ENCODE data around the gene GAS2L1.
A peak's percentile ranks its signal among the peaks of the same experiment; 100 is the strongest.

The GAS2L1 gene

DNA sequence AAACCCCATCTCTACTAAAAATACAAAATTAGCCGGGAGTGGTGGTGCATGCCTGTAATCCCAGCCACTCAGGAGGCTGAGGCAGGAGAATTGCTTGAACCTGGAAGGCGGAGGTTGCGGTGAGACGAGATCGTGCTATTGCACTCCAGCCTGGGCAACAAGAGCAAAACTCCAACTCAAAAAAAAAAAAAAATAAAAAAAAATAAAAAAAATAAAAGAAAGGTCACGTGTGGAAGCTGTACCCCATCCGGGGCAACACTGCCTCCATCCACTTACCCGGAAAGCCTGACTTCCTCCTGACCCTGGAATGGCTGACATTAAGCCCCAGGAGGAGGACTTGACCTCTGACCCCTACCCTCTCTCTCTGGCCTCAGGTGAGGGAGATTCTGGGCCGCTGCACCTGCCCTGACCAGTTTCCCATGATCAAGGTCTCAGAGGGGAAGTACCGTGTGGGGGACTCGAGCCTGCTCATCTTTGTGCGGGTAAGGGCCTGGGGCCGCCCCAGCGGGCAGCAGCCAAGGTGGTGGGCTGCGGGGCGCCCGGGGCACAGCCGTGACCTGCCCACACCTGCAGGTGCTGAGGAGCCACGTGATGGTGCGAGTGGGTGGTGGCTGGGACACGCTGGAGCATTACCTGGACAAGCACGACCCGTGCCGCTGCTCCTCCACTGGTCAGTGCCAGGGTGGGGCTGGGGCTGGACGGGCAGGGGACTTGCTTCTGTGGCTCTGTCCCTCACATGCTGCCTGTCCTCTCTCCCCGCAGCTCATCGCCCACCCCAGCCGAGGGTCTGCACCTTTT, 3.8 kb downstream of the GAS2L1 start:
- no peak for DNase-seq (ENCODE audit: low read depth)

DNA sequence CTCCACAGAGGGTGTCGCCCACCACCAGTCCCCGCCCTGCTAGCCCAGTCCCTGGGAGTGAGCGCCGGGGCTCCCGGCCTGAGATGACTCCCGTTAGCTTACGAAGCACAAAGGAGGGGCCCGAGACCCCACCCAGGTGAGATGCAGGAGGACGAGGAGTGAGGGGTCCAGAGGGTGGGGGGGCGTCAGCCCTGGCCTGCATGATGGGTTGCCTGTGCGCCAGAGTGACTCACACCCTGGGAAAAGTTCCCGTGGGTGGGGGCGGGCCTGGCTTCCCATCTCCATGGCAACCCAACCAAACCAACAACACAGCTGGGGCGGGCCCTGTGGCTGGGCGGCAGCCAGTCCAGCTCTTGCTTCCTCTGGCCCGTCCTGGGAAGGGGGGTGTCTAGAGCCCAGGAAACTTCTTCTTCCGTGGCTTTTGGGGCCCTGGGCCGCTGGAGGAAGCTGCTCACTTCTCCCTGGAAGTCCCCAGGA, 4.5 kb downstream of the GAS2L1 start:
- DNase-seq (ENCODE audit: low read depth): peak; percentile 69

DNA sequence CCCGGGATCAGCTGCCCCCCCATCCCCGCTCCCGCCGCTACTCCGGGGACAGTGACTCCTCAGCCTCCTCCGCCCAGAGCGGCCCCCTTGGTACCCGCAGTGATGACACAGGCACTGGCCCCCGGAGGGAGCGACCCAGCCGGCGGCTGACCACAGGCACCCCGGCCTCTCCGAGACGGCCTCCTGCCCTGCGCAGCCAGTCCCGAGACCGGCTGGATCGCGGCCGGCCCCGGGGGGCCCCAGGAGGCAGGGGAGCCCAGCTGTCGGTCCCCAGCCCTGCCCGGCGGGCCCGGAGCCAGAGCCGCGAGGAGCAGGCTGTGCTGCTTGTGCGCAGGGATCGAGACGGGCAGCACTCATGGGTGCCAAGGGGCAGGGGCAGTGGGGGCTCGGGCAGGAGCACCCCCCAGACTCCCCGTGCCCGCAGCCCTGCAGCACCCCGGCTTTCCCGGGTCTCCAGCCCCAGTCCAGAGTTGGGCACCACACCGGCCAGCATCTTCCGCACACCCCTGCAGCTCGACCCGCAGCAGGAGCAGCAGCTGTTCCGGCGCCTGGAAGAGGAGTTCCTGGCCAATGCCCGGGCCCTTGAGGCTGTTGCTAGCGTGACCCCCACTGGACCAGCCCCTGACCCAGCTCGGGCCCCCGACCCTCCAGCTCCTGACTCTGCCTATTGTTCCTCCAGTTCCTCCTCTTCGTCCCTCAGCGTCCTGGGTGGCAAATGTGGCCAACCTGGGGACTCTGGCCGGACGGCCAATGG, 5.2 kb downstream of the GAS2L1 start:
- no peak for DNase-seq (ENCODE audit: low read depth)

DNA sequence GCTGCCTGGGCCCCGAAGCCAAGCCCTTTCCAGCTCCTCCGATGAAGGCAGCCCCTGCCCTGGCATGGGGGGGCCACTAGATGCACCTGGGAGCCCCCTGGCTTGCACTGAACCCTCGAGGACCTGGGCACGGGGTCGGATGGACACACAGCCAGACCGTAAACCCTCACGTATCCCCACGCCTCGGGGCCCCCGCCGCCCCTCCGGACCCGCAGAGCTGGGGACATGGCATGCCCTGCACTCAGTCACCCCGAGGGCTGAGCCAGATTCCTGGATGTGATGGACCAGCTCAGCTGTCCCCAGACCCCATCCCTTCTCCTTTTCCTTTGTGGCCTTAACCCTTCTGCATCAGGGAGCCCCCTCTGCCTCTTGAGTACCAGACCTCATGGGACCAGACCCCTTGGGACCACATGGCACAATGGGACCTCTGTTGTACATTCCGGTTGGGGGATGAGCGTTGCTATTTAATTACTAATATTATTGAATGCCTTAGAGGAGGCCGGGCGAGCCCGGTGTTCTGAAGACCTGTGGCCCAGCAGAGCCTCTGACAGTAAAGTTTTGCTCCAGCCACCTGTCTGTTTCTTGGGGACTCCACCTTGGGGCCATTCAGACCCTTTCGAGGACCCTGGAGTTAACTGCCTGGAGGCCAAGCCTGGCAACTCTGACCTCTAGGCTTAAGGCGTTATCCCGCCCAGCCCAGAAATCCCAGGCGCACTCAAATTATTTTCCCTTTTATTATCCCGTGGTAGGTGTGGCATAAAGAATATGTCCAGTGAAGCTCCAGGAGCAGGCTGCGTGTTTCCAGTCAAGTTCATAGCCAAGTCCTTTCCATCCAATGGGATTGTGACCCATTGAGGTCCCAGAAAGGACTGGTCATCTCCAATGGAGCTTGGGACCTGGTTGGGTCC, 6.0 kb downstream of the GAS2L1 start:
- DNase-seq (ENCODE audit: low read depth): no peak

DNA sequence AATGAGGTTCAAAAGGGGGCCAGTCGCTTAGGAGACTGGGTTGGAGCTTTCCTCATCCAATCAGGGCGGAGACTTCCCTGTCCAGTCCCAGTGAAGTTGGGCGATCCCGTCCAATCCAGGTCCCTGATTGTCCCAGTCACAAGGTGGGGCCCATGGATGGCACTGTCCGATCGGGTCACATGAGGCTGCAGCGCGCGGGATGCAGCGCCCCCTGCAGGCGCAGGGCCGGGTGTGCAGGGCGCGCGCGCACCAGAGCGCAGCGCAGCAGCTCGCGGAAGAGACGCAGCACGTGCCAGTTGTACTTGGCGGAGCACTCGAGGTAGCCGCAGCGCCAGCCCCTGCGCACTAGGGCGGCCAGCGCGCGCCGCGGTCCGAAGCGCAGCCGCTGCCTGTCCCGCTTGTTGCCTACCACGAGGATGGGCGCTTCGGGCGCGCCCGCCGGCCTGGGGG, 6.7 kb downstream of the GAS2L1 start:
- DNase-seq (ENCODE audit: low read depth): peak; percentile 55

DNA sequence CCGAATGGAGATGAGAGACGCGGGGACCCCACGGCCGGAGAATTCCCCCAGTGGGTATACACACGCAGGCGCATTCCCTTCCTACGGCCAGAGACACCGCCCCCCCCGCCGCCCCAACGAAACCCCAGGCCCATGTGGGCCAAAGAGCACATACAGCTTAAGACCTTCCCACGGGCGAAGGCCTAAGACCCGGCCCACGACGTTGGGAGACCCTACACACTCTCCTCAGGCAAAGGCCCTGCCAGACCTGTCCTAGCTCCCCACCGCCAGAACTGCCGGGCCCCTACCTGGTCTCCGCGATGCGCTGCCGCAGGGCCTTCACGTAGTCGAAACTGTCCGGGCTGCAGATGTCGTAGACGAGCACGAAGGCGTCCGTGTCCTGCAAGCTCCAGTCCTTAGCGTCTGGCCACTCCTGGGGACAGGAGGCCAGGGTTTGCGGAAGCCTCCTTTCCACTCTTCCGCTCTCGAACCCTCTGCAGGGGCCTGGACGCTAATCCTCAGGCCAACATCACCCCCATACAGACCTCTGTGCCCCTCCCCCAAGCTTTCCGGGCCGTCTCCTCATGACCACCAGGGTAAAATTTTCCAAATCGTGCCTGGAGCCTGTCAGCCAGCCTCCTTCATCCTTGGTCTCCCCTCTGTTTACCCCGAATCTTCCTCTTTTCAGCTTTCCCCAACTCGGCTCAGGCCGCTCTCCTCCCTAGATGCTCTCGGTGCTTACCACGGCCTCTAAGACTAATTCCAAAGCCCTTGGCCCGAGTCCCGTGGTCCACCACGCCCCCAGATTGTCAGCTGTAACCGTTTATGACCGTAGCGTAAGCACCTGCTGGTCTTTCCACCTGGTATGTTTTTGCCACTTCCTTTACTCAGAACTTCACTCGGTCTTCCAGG, 7.4 kb downstream of the GAS2L1 start:
- no peak for DNase-seq (ENCODE audit: low read depth)

DNA sequence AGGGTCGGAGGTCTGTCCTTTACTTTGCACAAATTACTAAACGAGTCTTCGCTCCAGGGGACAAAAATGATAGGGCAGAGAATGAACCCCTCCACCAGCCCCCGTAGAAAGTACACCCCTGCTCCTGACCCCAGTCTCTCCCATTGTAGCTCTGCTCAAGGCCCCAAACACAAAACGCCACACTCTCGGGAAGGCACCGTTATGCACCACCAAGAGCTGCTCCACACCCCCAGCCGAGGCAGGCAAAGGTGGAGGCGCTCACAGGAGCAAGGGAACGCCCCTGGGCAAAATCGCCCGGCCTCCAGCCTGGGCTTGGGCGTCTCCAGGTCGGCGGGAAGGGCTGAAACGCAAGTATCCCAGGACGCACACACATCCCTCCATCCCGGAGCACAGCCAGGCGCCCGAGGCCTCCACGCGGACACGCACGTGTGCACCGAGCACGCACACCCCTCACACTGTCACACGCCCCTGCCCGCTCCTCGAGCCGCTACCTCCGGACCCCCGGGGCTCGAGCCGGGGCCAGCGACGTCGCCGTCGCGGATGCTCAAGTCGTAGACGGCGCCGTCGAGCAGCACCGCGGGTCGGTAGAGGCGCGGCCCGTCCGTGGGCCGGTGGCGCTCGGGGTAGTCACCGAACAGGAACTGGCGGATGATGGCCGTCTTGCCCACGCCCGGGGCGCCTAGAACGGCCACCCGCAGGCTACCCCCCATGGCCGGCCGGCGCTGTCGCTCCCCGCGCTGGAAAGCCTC, 8.3 kb downstream of the GAS2L1 start:
- no peak for DNase-seq (ENCODE audit: low read depth)

DNA sequence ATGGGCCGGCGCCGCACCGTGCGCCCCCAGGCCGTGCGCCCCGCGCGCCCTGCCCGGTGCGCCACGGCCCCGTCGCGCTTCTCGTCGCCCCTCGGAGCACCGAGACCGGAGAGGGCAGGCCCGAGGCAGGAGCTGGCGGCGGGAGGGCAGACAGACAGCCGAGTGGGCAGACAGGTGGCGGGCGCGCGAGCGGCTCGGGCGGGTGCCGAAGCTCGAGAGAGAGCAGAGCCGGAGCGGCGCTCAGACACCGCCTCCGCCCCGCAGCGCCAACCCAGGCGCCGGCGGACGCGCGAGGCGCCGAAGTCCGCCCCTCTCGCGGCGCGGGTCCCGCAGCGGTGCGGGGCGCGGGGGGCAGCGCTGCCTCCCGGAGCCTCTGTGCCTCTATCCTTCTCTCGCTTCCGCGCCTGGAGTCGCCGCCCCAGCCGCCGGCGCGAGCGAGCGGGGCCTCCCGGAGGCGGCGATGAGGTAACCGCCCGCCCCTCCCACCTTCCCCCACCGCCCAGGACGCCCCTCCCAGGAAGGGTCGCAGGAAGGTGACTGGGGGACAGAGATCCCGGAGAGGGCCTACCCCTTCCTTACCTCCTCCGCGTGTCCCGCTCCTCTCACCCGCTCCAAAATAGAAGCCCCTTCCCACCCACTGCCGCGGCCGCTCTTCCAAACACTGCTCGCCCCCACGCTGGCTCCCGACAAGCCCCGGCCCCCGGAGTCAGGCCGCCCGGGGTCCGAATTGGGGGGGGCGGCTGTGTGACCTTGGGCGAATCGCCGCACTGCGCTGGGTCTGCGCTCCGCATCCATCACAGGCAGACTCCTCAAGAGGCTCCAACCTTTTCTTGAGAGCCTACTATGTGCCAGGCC, 9.1 kb downstream of the GAS2L1 start, which contains the start of gene RASL10A:
TSS of gene RASL10A (minus strand) at position 412 of the 855 bp plus-strand sequence. CDS start 451 bp downstream, outside the sequence.
- DNase-seq (ENCODE audit: low read depth): no peak

DNA sequence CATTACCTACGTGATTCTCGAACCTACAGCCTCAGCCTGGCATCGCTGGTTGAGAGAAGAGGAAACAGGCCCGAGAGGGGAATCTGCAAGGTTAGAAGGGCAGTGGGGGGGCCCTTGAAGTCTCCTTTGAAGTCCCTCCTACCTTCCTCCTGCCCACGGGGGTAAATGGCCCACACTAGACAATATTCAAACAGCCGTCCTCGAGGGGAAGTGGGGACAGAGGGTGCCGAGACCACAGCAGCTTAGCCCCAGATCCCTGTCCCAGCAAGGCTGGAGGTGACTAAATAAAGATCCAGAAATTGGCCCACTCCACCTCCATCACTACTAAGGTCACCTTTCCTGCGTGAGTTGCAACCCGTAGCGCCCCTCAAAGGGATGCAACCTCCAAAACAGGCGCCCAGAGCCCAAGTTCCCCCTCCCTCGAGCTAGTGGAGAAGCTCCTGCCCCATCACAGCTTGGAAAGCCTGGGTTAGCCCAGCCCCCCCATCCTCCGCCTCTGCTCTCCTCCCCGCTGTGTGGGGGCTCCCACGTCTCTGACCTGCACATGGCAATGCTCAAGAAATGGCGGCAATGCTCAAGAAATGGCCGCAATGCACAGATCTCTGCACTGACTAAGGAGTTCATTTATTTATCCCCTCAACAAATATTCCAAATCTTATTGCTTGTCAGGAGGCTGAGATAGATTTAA, 9.8 kb downstream of the GAS2L1 start:
- no peak for DNase-seq (ENCODE audit: low read depth)

DNA sequence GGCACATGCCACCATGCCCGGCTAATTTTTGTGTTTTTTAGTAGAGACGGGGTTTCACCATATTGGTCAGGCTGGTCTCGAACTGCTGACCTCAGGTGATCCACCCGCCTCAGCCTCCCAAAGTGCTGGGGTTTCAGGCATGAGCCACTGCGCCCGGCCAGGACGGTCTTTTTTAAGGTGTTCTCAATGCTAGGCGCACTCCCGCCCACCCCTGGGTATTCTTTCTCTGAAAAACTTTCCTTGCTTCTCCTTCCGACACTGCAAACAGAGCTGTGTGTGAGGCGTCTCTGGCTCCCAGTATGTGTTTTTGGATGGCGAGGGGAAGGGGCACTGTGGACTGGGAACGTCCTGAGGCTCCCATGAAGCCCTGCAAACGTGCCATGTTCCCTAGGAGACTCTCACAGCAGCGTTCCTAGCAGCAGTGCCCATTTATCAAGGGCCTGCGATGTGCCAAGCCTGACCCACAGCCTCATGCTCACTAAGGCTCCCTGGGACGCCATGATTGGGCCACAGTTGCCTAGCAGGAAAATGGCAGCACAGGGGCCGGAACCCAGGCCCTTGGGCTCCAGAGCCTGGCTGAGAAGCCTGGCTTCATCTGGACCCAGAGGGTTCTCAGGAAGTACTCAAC, 11.5 kb downstream of the GAS2L1 start:
- no peak for DNase-seq (ENCODE audit: low read depth)

DNA sequence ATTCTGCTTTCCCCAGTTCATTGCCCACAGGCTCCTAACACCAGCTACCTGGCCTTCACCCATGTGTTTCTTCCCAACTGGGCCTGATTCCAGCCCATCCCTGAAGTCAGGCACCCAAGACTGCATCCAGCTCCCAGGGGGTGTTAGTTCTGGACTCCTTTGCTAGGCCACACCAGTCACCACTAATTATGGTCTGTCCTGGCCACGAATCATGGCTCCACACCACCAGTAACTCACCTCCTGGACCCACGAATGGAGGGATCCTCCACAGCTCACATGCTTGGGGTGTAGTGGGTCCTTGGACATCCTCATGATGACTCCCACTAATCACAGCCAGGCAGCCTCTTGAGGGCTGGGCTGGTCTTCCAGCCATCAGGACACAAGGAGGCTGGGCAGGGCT, 12.6 kb downstream of the GAS2L1 start:
- DNase-seq (ENCODE audit: low read depth): no peak

DNA sequence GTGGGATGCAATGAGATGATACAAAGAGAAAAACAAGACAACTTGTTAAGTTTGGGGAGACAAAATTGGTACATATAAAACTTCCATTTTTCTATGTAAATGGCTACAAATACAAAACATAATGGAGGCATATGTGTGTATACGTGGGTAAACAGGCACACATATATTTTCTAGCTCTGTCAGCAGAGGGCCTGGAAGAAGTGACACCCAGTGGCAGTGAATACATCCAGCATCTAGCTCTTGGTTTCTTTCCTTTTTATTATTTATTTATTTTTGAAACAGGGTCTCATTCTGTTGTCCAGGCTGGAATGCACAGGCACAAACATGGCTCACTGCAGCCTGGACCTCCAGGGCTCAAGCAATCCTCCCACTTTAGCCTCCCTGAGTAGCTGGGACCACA, 14.1 kb downstream of the GAS2L1 start:
- no peak for DNase-seq (ENCODE audit: low read depth)

DNA sequence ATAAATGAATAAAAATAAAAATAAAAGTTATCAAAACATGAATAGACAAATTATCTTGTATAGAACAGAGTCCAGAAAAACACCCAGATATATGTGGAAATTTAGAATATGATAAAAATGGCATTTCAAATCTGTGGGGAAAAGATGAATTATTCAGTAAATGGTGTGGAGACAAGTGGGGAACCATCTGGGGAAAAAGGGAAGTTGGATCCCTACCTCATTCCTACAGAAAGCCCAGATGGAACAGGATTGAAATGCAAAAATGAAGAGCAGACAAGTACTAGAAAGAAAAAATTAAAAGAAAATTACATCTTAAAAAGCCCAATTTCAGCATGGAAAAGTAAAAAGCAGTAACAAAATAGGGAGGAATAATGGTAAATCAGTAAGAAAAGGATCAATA, 17.2 kb downstream of the GAS2L1 start:
- no peak for DNase-seq (ENCODE audit: low read depth)

DNA sequence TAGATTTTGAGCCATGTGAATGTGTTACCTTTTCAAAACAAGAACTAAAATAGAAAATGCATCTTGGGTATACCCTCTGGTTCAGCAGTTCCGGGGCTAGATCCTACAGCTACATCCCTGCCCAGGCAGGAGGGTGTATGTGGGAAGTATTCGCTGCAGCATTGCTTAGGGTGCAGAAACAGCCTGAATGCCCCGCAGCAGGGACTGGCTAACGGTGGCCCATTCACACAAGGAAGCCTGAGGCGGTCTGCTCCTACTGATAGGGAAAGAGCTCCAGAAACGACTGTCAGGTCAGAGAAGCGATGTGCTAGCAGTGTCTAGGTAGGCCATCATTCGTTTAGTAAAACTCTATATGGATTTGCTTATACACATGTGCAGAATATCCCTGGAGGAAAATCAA, 18.9 kb downstream of the GAS2L1 start:
- no peak for DNase-seq (ENCODE audit: low read depth)

DNA sequence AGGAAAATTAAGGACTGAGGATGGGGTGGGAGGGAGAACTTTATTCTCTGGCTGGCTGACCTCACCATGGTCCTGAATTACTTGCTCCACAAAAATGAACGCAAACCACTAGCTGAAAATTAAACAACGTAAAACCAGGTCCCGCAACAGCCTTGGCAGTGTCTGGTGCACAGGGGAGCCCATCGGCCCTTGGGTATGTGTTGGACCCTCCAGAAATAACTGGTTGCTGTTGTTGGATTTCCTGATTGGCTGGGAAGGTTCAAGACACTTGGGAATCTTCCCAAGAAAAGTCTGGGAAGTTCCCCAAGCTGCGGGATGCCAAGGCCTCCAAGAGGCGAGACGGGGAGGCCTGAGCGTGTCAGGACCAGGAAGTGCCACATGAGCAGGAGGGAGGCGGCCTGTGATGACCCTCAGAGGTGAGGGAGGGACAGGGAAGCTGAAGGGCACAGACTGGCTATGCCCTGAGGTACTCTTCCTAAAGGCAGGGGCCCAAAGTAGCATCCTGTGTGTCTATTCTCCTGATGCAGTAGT, 19.4 kb downstream of the GAS2L1 start:
- no peak for DNase-seq (ENCODE audit: low read depth)

DNA sequence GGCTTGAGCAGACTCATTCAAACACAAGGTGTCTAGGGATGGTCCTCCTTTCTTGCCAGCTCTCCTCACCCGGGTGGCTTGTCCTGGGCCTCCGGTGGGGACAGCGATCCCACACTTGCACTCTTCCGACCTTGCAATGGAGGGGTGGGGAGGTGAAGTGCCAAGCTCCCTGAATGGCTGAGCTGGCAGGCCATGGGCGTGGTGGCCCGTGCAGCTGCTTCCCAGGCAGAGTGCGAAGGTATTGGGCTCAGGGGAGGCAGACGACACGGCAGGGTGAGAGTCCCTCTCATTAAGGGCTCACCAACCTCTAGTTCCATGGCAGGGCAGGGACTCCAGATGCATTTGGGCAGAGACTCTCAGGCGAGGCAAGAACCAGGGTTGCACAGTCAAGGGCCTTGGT, 20.0 kb downstream of the GAS2L1 start:
- no peak for DNase-seq (ENCODE audit: low read depth)

DNA sequence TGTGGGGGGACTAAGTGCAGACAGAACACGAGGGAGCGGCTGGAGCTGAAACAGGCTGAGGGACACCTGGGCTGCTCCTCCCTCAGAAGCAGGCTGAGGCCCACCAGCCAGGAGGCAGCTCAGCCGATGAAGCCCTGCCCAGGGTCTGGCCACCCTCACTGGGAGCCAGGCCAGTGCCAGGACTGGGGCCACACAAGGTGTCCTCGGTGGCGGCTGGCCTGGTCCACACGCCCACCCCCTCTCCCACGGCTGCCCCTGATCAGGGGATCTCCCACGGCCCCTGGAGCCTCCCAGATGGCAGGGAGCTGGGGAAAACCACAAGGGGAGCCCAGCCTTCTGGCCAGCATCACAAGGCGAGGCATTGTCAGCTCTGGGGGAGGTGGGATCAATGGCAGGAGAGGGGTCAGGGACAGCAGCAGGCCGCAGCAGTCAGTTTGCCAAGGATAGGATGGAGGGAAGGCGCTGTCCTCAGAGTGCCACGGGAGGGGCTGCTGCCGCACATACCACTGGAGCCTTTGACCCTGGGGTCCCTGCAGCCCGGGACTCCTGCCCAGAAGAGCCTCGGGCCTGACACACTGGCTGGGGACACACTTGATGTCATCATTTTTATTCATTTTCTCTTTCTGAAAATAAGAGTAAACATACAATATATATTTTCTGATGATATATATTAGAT, 20.8 kb downstream of the GAS2L1 start:
- no peak for DNase-seq (ENCODE audit: low read depth)
